Testis (tissue), 2 donors: ENCODE results near the gene NPB.

Experiments
- POLR2A ChIP-seq: fragments of 450-650 bp; IDR thresholded peaks from one replicate; pipeline ENCODE4 v1.6.1; 2017; ENCODE audit warnings: antibody characterized with exemption, mild to moderate bottlenecking, moderate library complexity
- TF ChIP-seq, protein P1 (sequence below), 3 experiments: fragments of 450-650 bp in 2 of 3; fragments of 200-600 bp in 1 of 3; sonication (generic) in 1 of 3; IDR thresholded peaks; one replicate each; pipeline ENCODE4 v1.5.1; 2016 to 2019; ENCODE audit warnings: antibody characterized with exemption in 3 of 3, mild to moderate bottlenecking in 2 of 3, moderate library complexity in 1 of 3

- TF ChIP-seq, protein P1, sequence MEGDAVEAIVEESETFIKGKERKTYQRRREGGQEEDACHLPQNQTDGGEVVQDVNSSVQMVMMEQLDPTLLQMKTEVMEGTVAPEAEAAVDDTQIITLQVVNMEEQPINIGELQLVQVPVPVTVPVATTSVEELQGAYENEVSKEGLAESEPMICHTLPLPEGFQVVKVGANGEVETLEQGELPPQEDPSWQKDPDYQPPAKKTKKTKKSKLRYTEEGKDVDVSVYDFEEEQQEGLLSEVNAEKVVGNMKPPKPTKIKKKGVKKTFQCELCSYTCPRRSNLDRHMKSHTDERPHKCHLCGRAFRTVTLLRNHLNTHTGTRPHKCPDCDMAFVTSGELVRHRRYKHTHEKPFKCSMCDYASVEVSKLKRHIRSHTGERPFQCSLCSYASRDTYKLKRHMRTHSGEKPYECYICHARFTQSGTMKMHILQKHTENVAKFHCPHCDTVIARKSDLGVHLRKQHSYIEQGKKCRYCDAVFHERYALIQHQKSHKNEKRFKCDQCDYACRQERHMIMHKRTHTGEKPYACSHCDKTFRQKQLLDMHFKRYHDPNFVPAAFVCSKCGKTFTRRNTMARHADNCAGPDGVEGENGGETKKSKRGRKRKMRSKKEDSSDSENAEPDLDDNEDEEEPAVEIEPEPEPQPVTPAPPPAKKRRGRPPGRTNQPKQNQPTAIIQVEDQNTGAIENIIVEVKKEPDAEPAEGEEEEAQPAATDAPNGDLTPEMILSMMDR (IDR thresholded peaks at IDR 0.05): no peak
- TF ChIP-seq POLR2A: no peak
Observed at GRCh38 chr17:81932333-81932983, 30.4 kb downstream of the NPB start.
